ENCODE data around the gene FGF8.

FGF8 gene

GRCh38 chr10:101768791-101769170 lies 7.1 kb downstream of the FGF8 start:
- DNase-seq (ENCODE audit: low spot score) = no peak

- DNase-seq (ENCODE audit: low spot score) = no peak
These were observed 7.7 kb downstream of the FGF8 start for GRCh38 chr10:101767966-101768790.

DNA sequence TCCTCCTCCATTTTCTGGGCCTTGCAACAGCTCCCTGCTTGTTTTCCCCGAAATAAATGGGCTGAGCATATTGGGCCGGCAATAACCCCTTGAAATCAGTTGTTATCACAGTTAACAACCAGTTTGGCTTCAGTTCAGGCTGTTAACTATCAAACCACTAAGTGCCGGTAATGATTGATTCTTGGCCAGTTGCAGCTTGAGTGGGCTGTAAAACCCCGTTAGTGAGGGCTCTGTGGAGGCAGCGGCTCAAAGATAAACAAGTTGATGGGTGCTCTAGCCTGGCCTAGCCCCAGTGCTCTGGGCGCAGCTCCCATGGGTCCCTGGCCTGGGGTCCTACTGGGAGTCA lies 8.3 kb downstream of the FGF8 start:
- no peak for DNase-seq (ENCODE audit: low spot score)

DNA sequence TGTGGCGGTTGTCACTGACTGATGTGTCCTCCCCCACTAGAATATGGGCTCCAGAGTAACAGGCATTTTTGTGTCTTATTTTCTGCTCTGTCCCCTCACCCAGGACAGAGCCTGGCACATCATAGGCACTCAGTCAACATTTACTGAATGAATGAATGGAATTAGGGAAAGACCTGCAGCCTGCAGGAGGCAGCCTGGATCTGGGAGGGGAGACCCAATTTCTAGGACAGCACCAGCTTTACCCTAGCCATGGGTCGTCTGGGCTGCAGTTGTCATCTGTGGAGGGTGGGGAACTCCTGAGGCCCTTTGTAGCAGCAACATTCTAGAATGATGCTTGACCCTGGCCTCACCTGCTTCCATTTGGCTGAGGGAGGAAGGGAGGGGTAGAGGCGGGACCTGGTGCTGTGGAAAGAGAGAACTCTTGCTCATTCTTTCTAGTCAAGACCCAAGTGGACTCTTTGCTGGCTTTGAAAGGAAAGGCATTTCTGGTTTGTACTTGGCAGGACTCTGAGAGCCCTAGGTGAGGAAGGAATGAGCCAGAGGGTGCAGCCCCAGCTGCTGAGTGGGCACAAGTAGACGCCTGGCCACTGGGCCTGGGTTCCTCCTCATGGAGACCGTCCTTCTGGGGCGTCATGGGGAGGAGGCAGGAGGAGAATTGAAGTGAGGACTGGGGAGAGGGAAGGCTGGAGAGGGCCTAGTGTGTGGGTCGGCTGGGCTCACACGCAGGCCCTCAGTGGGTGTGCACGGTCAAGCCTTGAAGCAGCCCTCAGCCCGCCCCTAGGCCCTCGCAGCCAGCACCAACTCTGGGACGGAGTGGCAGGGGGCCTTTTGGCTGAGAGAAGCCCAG lies 8.9 kb downstream of the FGF8 start:
- no peak for DNase-seq (ENCODE audit: low spot score)

DNA sequence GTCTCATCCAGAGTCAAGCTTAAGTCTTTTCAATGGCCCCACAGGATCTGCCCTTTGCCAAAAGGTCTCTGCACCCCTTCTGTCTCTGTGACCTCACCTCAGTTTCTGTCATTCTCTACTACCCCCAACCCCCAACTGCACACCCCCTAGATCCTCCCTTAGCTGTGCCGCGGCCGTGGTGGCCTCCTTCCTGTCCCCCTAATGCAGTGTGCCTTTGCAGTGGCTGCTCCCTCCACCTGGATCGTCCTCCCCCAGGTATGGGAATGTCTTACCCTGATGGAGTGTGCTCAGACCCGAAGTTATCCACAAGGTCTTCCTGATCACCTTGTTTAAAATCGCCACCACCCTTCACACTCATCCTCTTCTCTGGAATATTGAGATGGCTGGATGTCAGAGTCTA lies 9.6 kb downstream of the FGF8 start:
- DNase-seq (ENCODE audit: low spot score) = no peak

GRCh38 chr10:101763141-101763846 lies 12.6 kb downstream of the FGF8 start:
- no peak for DNase-seq (ENCODE audit: low spot score)

GRCh38 chr10:101762736-101763135 lies 13.2 kb downstream of the FGF8 start:
- DNase-seq (ENCODE audit: low spot score) = no peak

GRCh38 chr10:101761226-101761625 lies 14.7 kb downstream of the FGF8 start:
- DNase-seq (ENCODE audit: low spot score) = no peak

DNA sequence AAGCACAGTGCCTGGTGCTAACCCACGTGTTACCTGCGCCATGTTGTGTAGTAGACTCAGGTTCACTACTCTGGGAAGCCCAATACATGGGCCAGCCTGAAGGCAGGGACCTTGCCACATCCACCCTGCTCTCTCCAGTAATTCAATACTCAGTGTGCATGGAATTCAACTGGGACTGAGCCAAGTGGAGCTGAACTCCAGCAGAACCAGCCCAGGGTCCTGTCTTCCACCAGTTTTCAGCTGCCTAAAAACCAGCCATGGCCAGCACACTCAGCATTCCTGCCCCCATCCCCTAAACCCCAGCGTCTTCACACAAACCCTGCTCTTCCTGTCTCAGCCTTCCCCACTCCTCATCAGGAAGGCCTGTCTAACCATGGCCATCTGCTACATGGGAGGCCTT lies 15.4 kb downstream of the FGF8 start:
- no peak for DNase-seq (ENCODE audit: low spot score)

DNA sequence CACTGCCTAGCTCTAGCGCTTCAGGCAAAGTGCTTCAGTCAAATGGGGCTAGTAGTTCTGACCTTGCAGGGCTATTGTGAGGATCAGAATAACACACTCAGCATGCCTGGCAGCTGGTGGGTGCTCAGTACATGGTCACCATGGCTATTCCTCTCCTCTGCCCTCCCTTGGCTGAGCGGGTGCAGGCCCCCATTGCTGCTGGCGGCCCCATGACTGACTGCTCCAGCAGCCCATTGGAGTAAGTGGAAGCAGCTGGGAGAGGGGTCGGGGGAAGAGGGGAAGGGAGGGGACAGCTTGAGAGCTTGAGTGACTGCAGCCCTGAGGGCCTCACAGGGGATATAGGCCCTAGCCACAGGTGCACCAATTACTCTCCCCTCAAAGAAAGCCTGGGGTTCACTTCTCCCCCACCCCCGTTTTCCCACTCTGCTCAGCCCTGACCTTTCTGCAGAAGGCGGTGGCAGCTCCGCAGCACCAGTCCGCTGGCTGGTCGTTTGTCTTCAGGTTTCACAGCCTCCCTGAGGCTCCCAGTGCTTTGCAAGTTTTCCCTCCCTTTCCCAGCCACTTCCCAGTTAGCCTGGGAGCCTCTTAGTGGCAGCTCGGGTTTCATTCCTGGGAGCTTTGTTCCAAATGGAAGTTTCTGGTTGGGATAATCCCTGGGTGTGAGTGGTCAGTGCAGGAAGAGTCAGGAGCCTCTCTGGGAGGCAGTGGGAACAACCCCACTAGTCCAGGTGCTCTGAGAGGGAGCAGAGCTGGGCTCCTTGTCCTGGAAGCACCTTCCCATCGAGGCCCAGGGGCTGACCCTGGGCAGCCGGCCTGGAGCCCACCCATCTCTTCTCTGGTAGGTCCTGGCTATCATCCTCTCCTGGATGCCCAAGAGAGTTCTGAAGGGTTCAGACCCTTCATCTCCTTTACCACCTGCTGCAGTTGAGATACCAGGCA lies 16.3 kb downstream of the FGF8 start:
- no peak for DNase-seq (ENCODE audit: low spot score)

- no peak for DNase-seq (ENCODE audit: low spot score)
These were observed 17.1 kb downstream of the FGF8 start for GRCh38 chr10:101758858-101759257.

GRCh38 chr10:101752241-101752640 lies 23.7 kb downstream of the FGF8 start:
- DNase-seq (ENCODE audit: low spot score) = no peak

DNA sequence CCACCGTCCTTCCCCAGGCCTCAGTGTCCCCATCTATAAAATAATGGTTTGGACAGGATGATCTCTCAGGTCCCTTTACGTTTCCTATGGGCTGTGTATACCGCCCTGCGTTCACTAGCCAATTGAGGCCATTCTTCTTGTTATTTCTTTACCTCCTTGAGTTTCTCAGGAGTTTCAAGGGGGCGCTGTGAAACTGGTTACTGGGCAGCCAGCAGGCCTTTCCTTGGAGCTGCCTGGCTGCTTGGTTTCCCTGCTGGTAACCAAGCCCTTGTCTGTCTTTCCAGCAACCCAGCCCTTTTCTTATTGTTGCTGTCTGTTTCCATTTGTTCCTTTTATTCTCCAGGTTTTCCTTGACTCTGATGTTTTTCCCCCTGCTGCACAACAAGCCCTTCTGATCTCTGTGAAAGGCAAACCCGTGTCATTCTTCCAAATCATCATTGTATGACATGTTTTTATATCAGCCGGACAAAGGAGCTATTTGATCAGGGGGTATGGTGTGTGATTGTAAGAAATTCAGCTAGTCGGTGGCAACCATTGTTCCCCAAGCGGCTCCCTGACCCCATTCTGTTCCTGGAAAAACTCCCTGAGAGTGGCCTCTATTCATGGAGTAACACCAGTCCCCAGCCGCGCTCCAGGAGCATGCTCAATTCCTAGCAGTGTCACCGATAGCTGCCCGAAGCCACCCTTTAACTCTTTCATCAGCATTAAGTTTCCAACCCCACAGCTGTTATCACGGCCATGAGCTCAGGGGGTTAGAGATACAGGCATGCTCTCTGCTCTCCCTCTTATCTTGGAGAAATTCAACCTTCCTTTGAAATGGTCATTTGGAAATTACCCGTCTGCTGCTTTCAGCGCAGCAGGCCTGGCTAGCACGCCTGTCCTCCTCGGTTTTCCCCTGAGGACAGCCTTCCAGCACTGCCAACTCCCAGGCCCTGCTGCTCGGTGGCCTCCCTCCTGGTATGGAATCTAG lies 26.6 kb downstream of the FGF8 start:
- no peak for DNase-seq (ENCODE audit: low spot score)

DNA sequence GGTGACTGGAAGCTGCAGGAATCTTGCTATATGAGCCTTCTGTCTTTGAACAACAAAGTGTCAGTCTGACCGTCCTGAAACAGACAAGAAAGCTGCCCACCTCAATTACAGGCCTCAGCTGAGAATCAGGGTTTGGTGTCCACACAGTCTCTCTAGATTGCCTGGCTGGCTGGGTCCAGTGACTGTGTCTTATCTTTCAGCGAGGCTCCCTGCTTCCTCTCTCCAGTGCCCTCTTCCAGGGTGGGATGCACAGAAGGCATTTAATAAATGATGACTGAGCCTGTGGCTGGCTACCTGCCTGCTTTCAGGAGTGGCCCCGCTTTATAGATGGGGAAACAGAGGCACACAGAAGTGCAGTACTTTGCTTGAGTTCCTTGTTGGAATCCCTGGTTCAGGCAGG lies 27.4 kb downstream of the FGF8 start:
- DNase-seq (ENCODE audit: low spot score) = no peak

DNA sequence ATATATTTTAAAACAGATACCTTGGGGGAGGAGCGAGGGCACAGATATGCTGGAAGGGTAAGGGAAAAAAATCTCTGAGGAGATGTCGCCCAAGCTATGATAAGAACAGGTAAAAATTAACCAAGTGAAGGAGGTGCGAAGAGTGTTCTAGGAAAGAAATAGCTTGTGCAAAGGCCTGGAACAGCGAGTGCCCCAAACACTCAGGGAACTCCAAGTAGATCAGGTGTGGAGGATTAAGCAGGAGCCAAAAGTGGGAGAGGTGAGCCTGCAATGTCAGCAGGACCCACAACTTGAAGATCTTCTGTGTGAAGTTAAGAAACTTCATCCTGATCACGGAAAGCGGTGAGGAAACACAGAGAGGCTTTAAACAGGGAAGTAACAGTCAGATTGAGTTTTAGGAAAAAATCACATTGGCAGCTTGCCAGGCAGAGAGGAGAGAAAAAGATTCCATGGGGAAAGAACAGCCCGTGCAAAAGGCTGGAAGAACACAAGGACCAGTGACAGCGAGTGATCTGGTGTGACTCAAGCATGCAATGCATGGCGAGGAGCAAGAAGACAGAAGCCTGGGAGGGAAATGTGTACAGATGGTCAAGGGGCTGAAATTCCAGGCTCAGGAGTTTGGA lies 30.7 kb downstream of the FGF8 start:
- no peak for DNase-seq (ENCODE audit: low spot score)

DNA sequence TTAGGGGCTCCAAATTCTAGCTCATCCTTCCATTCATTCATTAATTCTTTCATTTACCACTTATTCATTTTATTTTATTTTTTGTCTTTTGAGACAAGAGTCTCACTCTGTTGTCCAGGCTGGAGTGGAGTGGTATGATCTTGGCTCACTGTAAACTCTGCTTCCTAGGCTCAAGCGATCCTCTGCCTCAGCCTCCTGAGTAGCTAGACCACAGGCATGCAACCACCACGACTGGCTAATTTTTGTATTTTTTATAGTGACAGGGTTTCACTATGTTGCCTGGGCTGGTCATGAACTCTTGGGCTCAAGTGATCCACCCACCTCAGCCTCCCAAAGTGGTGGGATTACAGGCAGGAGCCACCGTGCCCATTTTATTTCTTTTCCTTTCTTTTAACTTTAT lies 31.6 kb downstream of the FGF8 start:
- DNase-seq (ENCODE audit: low spot score) = no peak

- DNase-seq (ENCODE audit: low spot score) = no peak
These were observed 34.0 kb downstream of the FGF8 start for GRCh38 chr10:101741938-101742337.

- DNase-seq (ENCODE audit: low spot score) = no peak
These were observed 39.2 kb downstream of the FGF8 start for GRCh38 chr10:101736666-101737065.

GRCh38 chr10:101732096-101732495 lies 43.8 kb downstream of the FGF8 start:
- no peak for DNase-seq (ENCODE audit: low spot score)

GRCh38 chr10:101726115-101726387 lies 49.9 kb downstream of the FGF8 start:
- no peak for DNase-seq (ENCODE audit: low spot score)
